ENCODE data around the gene CDT1. TPM values are rescaled to one million over a fixed set of nuclear protein-coding genes. Genes with fewer than 3 reads are reported as not detected.
A peak's percentile ranks its signal among the peaks of the same experiment; 100 is the strongest.

Gene CDT1
- total RNA-seq, 2 experiments from 2014 or later: 133 to 137 TPM

GRCh38 chr16:88761830-88762229 lies 41.8 kb upstream of the CDT1 start:
- POLR2A ChIA-PET: interaction anchor here (1.6 to 2.5 kb wide), 2 partner anchors 19 to 21 kb away, joined by 3 to 11 read pairs; no protein-coding TSS in a partner anchor

DNA sequence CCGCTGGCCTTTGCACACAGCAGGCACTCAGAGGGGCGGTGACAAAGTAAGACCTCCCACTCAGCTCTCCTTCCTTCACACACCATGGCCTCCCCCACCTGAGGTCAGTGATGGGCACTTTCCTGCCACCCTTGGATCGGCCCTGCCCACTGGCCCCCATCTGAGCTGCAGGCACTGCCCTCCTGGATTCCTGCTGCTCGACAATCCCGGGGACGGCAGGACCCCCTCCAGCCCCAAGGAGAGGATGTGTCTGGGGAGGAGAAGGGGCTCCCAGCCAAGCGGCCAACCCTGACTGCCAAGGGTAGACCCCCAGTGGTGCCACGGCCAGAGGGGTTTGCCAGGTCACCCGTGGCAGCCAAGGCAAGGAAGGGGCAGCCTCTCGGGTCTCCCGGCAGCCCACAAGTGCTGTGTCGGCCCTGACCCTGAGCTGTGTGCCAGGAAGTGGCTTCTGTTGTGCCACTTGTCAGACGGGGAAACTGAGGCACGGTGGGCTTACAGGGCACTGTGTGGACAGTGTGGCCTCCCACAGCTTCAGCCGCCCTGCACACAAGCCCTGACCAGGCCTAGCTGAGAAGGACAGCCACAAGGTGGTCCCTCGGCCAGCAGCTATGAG lies 41.2 kb upstream of the CDT1 start:
- no peaks in the 10 kb centered on the region for H3K27me3 Mint-ChIP-seq
- peaks cover 46% of the 10 kb centered on the region for H3K4me1 Mint-ChIP-seq
- ChIA-PET POLR2A (interaction anchor here (1.6 to 2.5 kb wide), 2 partner anchors 19 to 21 kb away, joined by 3 to 11 read pairs; no protein-coding TSS in a partner anchor), CTCF (interaction anchor here (0.9 to 1.4 kb wide), 2 partner anchors 20 to 25 kb away, joined by 3 to 7 read pairs; no protein-coding TSS in a partner anchor)
- H3K36me3 Mint-ChIP-seq (ENCODE audit: low read depth): peaks cover 20% of the 10 kb centered on the region
- DNase-seq: no peak
- no peak overlapping the region for H3K27ac Mint-ChIP-seq
- no peaks in the 10 kb centered on the region for H3K9me3 Mint-ChIP-seq
- no peak overlapping the region for H3K4me3 Mint-ChIP-seq

More at GRCh38 chr16:88761830-88762229, 41.8 kb upstream of the CDT1 start:
- no peaks in the 10 kb centered on the region for H3K27me3 Mint-ChIP-seq
- no peaks in the 10 kb centered on the region for H3K9me3 Mint-ChIP-seq
- CTCF ChIA-PET: interaction anchor here (1.4 kb wide), 1 partner anchor 24 kb away, joined by 7 read pairs; no protein-coding TSS in a partner anchor
- H3K4me3 Mint-ChIP-seq: no peak overlapping the region
- H3K27ac Mint-ChIP-seq: no peak overlapping the region
- peaks cover 17% of the 10 kb centered on the region for H3K36me3 Mint-ChIP-seq (ENCODE audit: low read depth)
- H3K4me1 Mint-ChIP-seq: peaks cover 40% of the 10 kb centered on the region
- no peak for DNase-seq

- H3K4me1 Mint-ChIP-seq: peaks cover 48% of the 10 kb centered on the region
- H3K27ac Mint-ChIP-seq: no peak overlapping the region
- H3K27me3 Mint-ChIP-seq: no peaks in the 10 kb centered on the region
- DNase-seq: no peak
- ChIA-PET CTCF (interaction anchor here (0.9 to 1.4 kb wide), 2 partner anchors 20 to 25 kb away, joined by 3 to 7 read pairs; no protein-coding TSS in a partner anchor), POLR2A (interaction anchor here (1.6 to 2.5 kb wide), 2 partner anchors 18 to 20 kb away, joined by 3 to 11 read pairs; no protein-coding TSS in a partner anchor)
- H3K36me3 Mint-ChIP-seq (ENCODE audit: low read depth): peaks cover 20% of the 10 kb centered on the region
- no peak overlapping the region for H3K4me3 Mint-ChIP-seq
- H3K9me3 Mint-ChIP-seq: no peaks in the 10 kb centered on the region
Measured at GRCh38 chr16:88762941-88763340, 40.6 kb upstream of the CDT1 start.

DNA sequence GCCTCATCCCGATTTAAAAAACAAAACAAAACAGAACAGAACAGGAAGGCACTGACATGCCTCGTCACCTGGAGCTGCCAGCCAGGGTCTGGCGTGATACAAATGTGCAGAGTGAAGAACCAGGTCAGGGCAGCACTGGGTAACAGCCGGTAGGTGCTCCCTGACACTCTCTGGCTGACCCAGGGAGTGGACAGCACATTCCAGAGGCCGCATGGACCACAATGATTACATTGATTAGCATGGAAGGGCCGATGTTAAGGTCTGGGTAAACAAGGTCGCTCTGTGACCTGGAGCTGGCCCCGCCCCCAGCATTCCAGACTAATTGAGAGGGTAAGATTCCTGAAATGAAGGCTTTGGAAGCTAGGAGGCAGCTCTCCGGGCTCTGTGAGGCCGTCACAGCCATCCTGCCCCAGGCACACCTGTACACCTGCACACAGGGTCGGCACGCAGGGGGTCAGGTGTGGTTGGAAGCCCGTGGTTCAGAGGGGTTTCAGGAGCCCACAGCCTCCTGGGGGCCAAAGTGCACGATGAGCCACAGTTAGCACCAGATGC lies 40.0 kb upstream of the CDT1 start:
- no peaks in the 10 kb centered on the region for H3K9me3 Mint-ChIP-seq
- no peak for DNase-seq
- ChIA-PET POLR2A (interaction anchor here (2.5 kb wide), 1 partner anchor 18 kb away, joined by 11 read pairs; no protein-coding TSS in a partner anchor), CTCF (no interaction called here)
- no peak overlapping the region for H3K27ac Mint-ChIP-seq
- no peak overlapping the region for H3K4me3 Mint-ChIP-seq
- no peaks in the 10 kb centered on the region for H3K27me3 Mint-ChIP-seq
- peaks cover 42% of the 10 kb centered on the region for H3K4me1 Mint-ChIP-seq
- H3K36me3 Mint-ChIP-seq (ENCODE audit: low read depth): peaks cover 20% of the 10 kb centered on the region

- H3K27me3 Mint-ChIP-seq: no peaks in the 10 kb centered on the region
Measured at GRCh38 chr16:88764080-88764479, 39.5 kb upstream of the CDT1 start.

GRCh38 chr16:88764913-88765349 lies 38.7 kb upstream of the CDT1 start:
- no peak for DNase-seq
- Mint-ChIP-seq H3K9me3 (no peaks in the 10 kb centered on the region), H3K27ac (no peak overlapping the region), H3K4me3 (no peak overlapping the region), H3K27me3 (no peaks in the 10 kb centered on the region), H3K4me1 (peaks cover 36% of the 10 kb centered on the region), H3K36me3 (ENCODE audit: low read depth) (peaks cover 18% of the 10 kb centered on the region)
- ChIA-PET POLR2A (no interaction called here), CTCF (no interaction called here)

More at GRCh38 chr16:88764080-88764479, 39.5 kb upstream of the CDT1 start:
- no peak for DNase-seq
- H3K27ac Mint-ChIP-seq: no peak overlapping the region
- CTCF ChIA-PET: no interaction called here
- POLR2A ChIA-PET: interaction anchor here (2.5 kb wide), 1 partner anchor 17 kb away, joined by 11 read pairs; no protein-coding TSS in a partner anchor
- peaks cover 39% of the 10 kb centered on the region for H3K4me1 Mint-ChIP-seq
- no peaks in the 10 kb centered on the region for H3K9me3 Mint-ChIP-seq
- no peak overlapping the region for H3K4me3 Mint-ChIP-seq
- H3K36me3 Mint-ChIP-seq (ENCODE audit: low read depth): peaks cover 18% of the 10 kb centered on the region

GRCh38 chr16:88766975-88767374 lies 36.6 kb upstream of the CDT1 start:
- Mint-ChIP-seq H3K4me3 (no peak overlapping the region), H3K36me3 (ENCODE audit: low read depth) (peaks cover 18% of the 10 kb centered on the region), H3K27me3 (no peaks in the 10 kb centered on the region), H3K9me3 (no peaks in the 10 kb centered on the region), H3K27ac (no peak overlapping the region), H3K4me1 (peaks cover 38% of the 10 kb centered on the region)
- ChIA-PET CTCF (no interaction called here), POLR2A (interaction anchor here (1.2 to 1.9 kb wide), 5 partner anchors 14 to 130 kb away, joined by 3 to 6 read pairs (median 4); no protein-coding TSS in a partner anchor)
- no peak for DNase-seq

GRCh38 chr16:88767546-88768070 lies 36.0 kb upstream of the CDT1 start:
- ChIA-PET POLR2A (interaction anchor here (1.2 to 1.9 kb wide), 5 partner anchors 13 to 130 kb away, joined by 3 to 6 read pairs (median 4); no protein-coding TSS in a partner anchor), CTCF (interaction anchor here (1.2 to 1.4 kb wide), 2 partner anchors 8 to 18 kb away, joined by 3 read pairs; partner anchors contain the start of gene PIEZO1)
- Mint-ChIP-seq H3K27me3 (no peaks in the 10 kb centered on the region), H3K36me3 (ENCODE audit: low read depth) (peaks cover 18% of the 10 kb centered on the region), H3K27ac (peak overlapping the region; percentile 47), H3K4me1 (peaks cover 39% of the 10 kb centered on the region), H3K9me3 (no peaks in the 10 kb centered on the region), H3K4me3 (no peak overlapping the region)
- DNase-seq: no peak

DNA sequence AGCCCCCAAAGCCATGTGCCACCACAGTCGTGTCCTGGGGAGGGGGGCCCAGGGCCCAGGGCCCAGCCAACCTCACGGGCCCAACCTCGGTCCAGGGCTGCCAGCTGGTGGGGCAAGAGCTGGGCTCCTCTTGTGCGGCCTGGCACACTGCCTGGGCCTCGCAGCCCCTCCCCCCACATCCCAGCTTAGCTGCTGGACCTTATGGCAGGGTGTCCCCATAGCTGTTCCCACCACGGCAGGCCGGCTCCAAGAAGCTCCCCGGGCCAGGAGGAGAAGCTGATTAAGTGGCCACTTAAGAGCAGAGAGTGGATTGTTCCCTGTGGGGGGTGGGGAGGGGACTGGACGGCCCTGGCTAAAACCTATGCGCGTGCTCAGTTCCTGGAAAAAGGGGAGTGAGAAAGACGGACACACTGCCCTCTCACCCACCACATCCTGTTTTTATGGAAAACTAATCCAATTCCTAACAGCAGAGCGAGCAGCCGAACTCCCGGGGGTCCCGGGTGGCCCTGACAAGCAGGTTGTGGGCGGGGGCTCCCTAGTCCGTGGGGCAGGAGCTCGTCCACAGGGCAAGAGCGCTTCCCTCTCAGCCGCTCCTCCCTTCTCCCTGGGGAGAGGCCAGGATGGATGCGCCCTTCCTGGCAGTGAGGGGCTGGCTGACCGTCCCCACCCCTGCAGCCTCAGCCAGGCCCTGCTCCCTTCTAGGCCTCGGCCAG lies 35.4 kb upstream of the CDT1 start:
- no peak overlapping the region for H3K4me3 Mint-ChIP-seq
- no peak overlapping the region for H3K27ac Mint-ChIP-seq
- peaks cover 40% of the 10 kb centered on the region for H3K4me1 Mint-ChIP-seq
- peaks cover 17% of the 10 kb centered on the region for H3K36me3 Mint-ChIP-seq (ENCODE audit: low read depth)
- ChIA-PET POLR2A (interaction anchor here (0.6 to 1.9 kb wide), 5 partner anchors 12 to 976 kb away, joined by 3 to 6 read pairs (median 4); no protein-coding TSS in a partner anchor), CTCF (interaction anchor here (1.2 to 1.4 kb wide), 2 partner anchors 9 to 17 kb away, joined by 3 read pairs; partner anchors contain the start of gene PIEZO1)
- no peaks in the 10 kb centered on the region for H3K9me3 Mint-ChIP-seq
- no peaks in the 10 kb centered on the region for H3K27me3 Mint-ChIP-seq
- no peak for DNase-seq

GRCh38 chr16:88769617-88770460 lies 33.8 kb upstream of the CDT1 start:
- ChIA-PET POLR2A (interaction anchor here (0.9 to 1.7 kb wide), 3 partner anchors 10 to 14 kb away, joined by 4 read pairs; no protein-coding TSS in a partner anchor), CTCF (interaction anchor here (0.7 kb wide), 1 partner anchor 33 kb away, joined by 3 read pairs; no protein-coding TSS in a partner anchor)
- DNase-seq: peak; percentile 34
- no peak overlapping the region for H3K4me3 Mint-ChIP-seq
- H3K9me3 Mint-ChIP-seq: no peaks in the 10 kb centered on the region
- H3K36me3 Mint-ChIP-seq (ENCODE audit: low read depth): peaks cover 10% of the 10 kb centered on the region
- no peak overlapping the region for H3K27ac Mint-ChIP-seq
- peaks cover 51% of the 10 kb centered on the region for H3K4me1 Mint-ChIP-seq
- no peaks in the 10 kb centered on the region for H3K27me3 Mint-ChIP-seq

DNA sequence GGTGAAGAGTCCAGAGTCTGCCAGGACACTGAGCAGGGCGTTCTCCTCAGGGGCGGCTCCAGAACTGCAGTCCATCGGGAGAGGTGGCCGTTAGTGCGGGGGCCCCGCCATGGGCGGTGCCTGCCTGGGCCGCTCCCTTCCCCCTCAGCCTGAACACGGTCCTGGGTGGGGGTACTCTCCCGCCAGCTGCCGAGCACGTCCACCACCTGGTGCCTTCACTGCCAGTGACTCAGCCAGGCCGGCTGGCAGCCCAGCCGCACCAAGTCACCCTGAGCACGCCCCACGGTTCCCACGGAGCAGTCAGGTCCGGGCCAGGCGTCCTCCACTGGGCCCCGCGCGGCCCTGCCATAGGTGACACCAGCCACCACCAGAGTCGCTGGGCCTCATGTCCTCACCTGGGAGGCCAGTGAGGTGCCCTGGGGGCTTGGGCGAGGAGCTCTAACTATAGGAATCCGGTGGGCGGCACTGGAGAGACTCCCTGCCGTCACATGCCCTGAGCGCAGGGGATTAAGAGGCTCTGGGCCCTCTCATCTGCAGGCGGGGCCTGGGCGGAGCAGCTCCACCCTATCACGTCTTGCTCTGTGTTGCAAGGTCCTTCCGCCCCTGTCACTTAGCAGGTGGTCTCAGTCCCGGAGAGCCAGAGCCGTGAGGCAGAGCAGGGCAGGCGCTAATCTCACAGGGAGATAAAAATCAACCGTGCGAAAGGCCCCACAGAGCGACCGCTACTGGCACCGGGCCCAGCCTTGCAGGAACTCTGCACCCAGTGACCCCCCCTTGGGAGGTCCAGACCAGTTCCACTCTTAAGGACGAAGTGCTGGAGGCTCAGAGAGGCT lies 32.9 kb upstream of the CDT1 start:
- Mint-ChIP-seq H3K9me3 (no peaks in the 10 kb centered on the region), H3K27ac (peak overlapping the region; percentile 26), H3K27me3 (no peaks in the 10 kb centered on the region), H3K4me3 (no peak overlapping the region), H3K4me1 (peaks cover 49% of the 10 kb centered on the region), H3K36me3 (ENCODE audit: low read depth) (peaks cover 10% of the 10 kb centered on the region)
- no peak for DNase-seq
- CTCF ChIA-PET: no interaction called here
- POLR2A ChIA-PET: interaction anchor here (0.9 to 1.0 kb wide), 2 partner anchors 9 to 13 kb away, joined by 4 read pairs; no protein-coding TSS in a partner anchor

Measured in activated CD4-positive, alpha-beta memory T cell treated with anti-CD3 and anti-CD28 coated beads, Interleukin-2, amount 10 ng/mL, durations not matched to agents 7 days and 5 days (primary cell).